Stimulated activated CD4-positive, alpha-beta T cell treated with anti-CD3 and anti-CD28 coated beads, Interleukin-4, amount 100 ng/mL, for 24 hours (primary cell): Measurements from ENCODE around the gene ARMC7.
A peak's percentile ranks its signal among the peaks of the same experiment; 100 is the strongest.

ENCODE experiments used
- DNase-seq: peaks from one replicate; pipeline ENCODE4 v3.0.0-alpha.2; 2020

The ARMC7 gene

GRCh38 chr17:75078284-75079022 is 31.3 kb upstream of the ARMC7 start:
- DNase-seq: no peak

- no peak for DNase-seq
Observed at GRCh38 chr17:75079023-75079373, 30.8 kb upstream of the ARMC7 start.

GRCh38 chr17:75081611-75082540 is 27.9 kb upstream of the ARMC7 start:
- DNase-seq: no peak

GRCh38 chr17:75082683-75083082 is 27.1 kb upstream of the ARMC7 start:
- DNase-seq: no peak

GRCh38 chr17:75084039-75084660 is 25.6 kb upstream of the ARMC7 start:
- DNase-seq: no peak

- no peak for DNase-seq
Observed at GRCh38 chr17:75086496-75087181, 23.1 kb upstream of the ARMC7 start.

- DNase-seq: no peak
Observed at GRCh38 chr17:75087182-75087557, 22.6 kb upstream of the ARMC7 start.

- peak; percentile 44 for DNase-seq
Observed at GRCh38 chr17:75087558-75088453, 22.0 kb upstream of the ARMC7 start, which contains the start of gene SLC16A5. Gene SLC16A5, plus strand, starts transcription at chr17:75087954. Its CDS starts 5,683 bp downstream, at chr17:75093637.

- DNase-seq: no peak
Observed at GRCh38 chr17:75088465-75089417, 21.0 kb upstream of the ARMC7 start.

GRCh38 chr17:75090871-75091854 is 18.6 kb upstream of the ARMC7 start:
- DNase-seq: no peak

- no peak for DNase-seq
Observed at GRCh38 chr17:75091855-75092327, 17.9 kb upstream of the ARMC7 start.

GRCh38 chr17:75093548-75094158 is 16.1 kb upstream of the ARMC7 start:
- DNase-seq: no peak

GRCh38 chr17:75094871-75095399 is 14.8 kb upstream of the ARMC7 start:
- no peak for DNase-seq

GRCh38 chr17:75096082-75096625 is 13.6 kb upstream of the ARMC7 start:
- DNase-seq: no peak

GRCh38 chr17:75097865-75098264 is 11.9 kb upstream of the ARMC7 start:
- DNase-seq: no peak

- no peak for DNase-seq
Observed at GRCh38 chr17:75098861-75099260, 10.9 kb upstream of the ARMC7 start.

GRCh38 chr17:75099881-75100595 is 9.7 kb upstream of the ARMC7 start:
- no peak for DNase-seq
